ENCODE results near the gene FOSL2. TPM values are rescaled to one million over a fixed set of nuclear protein-coding genes. Genes with fewer than 3 reads are reported as not detected.

FOSL2 gene
- total RNA-seq, 1 donor from 2014 or later: 74.9 TPM

DNA sequence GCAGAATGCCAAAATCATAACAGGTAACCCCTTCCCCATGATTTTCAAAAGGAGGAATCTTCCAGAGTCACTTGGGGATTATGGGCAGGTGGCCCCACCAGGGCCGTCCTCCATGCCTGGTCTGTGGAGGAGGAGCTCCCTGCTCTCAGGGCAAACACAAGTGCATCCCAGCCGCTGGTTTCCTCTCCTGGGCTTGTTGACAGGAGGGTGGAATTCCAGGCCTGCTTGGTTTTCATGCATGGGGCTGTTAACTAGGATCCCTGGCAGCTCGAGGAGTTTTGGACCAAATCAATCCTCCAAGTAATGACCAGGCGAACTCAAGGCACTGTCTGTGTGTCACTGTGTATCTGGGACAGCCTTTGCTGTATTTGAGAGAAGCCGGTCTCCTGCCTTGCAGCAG lies 45.3 kb downstream of the FOSL2 start:
- ATAC-seq (peak in 1 of 2 donors; percentile 4), DNase-seq (no peak)
- Histone ChIP-seq H3K9me3 (peaks cover 5% of the 10 kb centered on the region), H3K4me1 (peaks cover 4% of the 10 kb centered on the region), H3K27me3 (ENCODE audit: low read depth) (no peaks in the 10 kb centered on the region), H3K27ac (no peak overlapping the region), H3K4me3 (no peak overlapping the region), H3K36me3 (no peaks in the 10 kb centered on the region)
- intact Hi-C loops (cut with DNase I): no loop called here
- TF ChIP-seq, protein P1, sequence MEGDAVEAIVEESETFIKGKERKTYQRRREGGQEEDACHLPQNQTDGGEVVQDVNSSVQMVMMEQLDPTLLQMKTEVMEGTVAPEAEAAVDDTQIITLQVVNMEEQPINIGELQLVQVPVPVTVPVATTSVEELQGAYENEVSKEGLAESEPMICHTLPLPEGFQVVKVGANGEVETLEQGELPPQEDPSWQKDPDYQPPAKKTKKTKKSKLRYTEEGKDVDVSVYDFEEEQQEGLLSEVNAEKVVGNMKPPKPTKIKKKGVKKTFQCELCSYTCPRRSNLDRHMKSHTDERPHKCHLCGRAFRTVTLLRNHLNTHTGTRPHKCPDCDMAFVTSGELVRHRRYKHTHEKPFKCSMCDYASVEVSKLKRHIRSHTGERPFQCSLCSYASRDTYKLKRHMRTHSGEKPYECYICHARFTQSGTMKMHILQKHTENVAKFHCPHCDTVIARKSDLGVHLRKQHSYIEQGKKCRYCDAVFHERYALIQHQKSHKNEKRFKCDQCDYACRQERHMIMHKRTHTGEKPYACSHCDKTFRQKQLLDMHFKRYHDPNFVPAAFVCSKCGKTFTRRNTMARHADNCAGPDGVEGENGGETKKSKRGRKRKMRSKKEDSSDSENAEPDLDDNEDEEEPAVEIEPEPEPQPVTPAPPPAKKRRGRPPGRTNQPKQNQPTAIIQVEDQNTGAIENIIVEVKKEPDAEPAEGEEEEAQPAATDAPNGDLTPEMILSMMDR (IDR thresholded peaks at IDR 0.05): no peak

DNA sequence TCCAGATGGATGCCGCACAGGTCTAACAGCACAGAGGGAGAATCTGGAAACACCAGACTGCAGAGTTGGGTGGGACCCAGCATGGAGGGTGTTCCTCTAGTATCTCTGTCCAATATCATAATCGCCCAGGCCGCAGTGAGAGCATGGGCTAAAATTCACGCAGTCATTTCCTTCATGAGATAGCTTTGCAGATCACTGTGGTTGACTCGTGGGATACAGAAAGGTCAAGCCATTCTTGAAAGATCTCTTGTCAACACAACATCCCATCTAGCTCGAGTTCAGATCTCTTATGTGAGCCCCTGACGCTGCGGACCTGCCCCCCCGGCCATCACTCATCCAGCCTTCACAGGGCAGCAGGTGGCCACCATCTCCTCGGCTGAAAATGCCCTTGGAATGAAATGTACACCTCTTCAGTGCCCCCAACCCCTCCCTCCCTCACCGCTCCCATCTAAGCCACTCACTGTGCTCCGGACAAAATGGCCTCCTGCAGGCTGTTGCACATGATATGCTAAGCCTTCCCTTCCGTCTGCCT lies 45.9 kb downstream of the FOSL2 start:
- TF ChIP-seq, protein P1 (IDR thresholded peaks at IDR 0.05): no peak
- Histone ChIP-seq H3K4me1 (peaks cover 4% of the 10 kb centered on the region), H3K4me3 (no peak overlapping the region), H3K36me3 (no peaks in the 10 kb centered on the region), H3K27ac (no peak overlapping the region), H3K27me3 (ENCODE audit: low read depth) (no peaks in the 10 kb centered on the region), H3K9me3 (no peaks in the 10 kb centered on the region)
- intact Hi-C loops (cut with DNase I): no loop called here
- ATAC-seq (no peak), DNase-seq (no peak)

DNA sequence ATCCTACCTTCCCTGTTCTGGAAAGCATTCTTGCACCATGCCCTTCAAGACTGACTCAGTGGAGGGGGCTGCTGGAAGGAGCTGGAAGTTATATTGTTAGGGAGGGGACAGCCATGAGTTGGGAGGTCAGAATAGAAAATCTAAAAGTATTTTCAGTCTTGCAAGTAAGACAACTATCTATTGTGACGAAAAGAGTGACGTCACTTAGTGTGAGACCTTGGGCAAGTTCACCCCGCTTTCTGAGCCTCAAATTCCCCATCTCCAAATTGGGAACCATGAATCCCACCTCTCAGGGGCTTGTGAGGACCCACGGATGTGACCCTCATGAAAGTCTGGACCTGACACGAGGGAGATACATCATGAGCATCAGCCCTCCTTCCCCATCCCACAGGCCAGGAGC lies 46.5 kb downstream of the FOSL2 start:
- TF ChIP-seq, protein P1 (IDR thresholded peaks at IDR 0.05): no peak
- Histone ChIP-seq H3K9me3 (no peaks in the 10 kb centered on the region), H3K36me3 (no peaks in the 10 kb centered on the region), H3K27ac (no peak overlapping the region), H3K4me3 (no peak overlapping the region), H3K4me1 (peaks cover 4% of the 10 kb centered on the region), H3K27me3 (ENCODE audit: low read depth) (no peaks in the 10 kb centered on the region)
- intact Hi-C loops (cut with DNase I): no loop called here
- ATAC-seq (no peak), DNase-seq (no peak)

DNA sequence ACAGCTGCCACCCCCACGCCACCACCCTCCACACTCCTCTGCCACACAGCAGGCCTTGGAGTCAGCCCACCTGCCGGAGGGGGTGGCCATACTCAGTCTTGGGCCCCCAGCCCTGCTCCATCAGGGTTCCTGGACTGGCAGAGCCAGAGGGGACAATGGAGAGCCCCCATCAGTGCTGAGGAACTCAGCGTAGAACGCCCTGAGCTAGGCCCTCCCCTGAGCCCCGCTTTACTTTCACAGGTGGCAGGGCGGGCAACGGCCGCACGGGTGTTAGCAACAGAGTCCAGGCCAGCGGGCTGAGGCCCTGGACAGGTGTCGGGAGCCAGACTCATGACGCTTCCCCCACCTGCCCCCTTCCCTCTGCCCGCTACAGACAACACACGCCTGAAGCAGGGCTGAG lies 47.1 kb downstream of the FOSL2 start:
- Histone ChIP-seq H3K27me3 (ENCODE audit: low read depth) (no peaks in the 10 kb centered on the region), H3K9me3 (no peaks in the 10 kb centered on the region), H3K4me3 (no peak overlapping the region), H3K27ac (no peak overlapping the region), H3K36me3 (no peaks in the 10 kb centered on the region), H3K4me1 (peaks cover 4% of the 10 kb centered on the region)
- ATAC-seq: peak in 1 of 2 donors; percentile 20
- intact Hi-C loops (cut with DNase I): no loop called here
- TF ChIP-seq, protein P1 (IDR thresholded peaks at IDR 0.05): no peak
- DNase-seq: no peak

DNA sequence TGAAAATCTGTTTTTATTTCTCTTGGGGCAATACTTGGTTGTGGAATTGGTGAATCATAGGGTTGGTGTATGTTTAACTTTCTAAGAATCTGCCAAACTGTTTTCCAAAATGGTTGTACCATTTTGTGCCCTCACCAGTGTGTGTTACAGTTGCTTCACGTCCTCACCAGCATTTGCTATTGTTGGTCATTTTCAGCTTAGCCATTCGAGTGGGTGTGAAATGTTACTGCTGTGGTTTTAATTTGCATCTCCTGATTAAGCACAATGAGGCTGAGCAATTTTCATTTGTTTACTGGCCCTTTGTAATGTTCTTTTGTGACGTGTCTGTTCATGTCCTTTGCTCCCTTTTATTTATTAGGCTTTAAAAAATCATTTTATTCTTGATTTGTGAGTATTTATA lies 49.7 kb downstream of the FOSL2 start:
- H3K4me3 ChIP-seq: no peak overlapping the region
- no peak overlapping the region for H3K27ac ChIP-seq
- TF ChIP-seq, protein P1 (IDR thresholded peaks at IDR 0.05): no peak
- ATAC-seq (no peak), DNase-seq (no peak)
- H3K9me3 ChIP-seq: no peaks in the 10 kb centered on the region
- intact Hi-C loops (cut with DNase I): no loop called here
- no peaks in the 10 kb centered on the region for H3K27me3 ChIP-seq (ENCODE audit: low read depth)
- H3K4me1 ChIP-seq: peaks cover 5% of the 10 kb centered on the region
- H3K36me3 ChIP-seq: no peaks in the 10 kb centered on the region

DNA sequence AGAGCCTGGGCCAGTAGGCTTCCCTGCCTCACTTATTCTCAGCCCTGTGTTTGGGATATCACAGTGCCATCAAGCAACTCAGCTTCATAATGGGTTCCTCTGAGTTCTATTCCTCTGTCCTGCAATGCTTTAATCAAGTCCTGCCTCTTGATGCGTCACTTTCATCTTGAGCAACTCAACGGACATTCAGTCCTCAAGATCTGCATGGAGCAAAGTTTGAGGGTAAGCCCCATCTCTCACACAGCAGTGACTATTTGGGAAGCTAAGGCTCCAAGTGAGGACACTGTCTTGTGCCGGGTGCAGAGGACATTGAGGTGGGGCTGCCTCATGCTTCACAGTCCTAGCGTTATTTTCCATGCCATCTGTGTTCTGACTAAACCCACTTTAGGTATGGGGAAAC lies 52.3 kb downstream of the FOSL2 start:
- ATAC-seq: no peak
- DNase-seq: no peak
- no peak overlapping the region for H3K27ac ChIP-seq
- no peaks in the 10 kb centered on the region for H3K9me3 ChIP-seq
- H3K4me1 ChIP-seq: peaks cover 21% of the 10 kb centered on the region
- TF ChIP-seq, protein P1 (IDR thresholded peaks at IDR 0.05): no peak
- no peak overlapping the region for H3K4me3 ChIP-seq
- intact Hi-C loops (cut with DNase I): no loop called here
- H3K36me3 ChIP-seq: no peaks in the 10 kb centered on the region
- H3K27me3 ChIP-seq (ENCODE audit: low read depth): no peaks in the 10 kb centered on the region

Data from lower lobe of right lung (tissue), 2 donors.